NCI-H1048 (cell line): ENCODE results near the gene TMEM126B.
"Not testable (repeated sequence)": the region's sequence is repeated elsewhere in the genome, so short reads cannot be mapped to it uniquely, and the experiment has no call there.

Source experiments
- DNase-seq: peaks from one replicate; lab custom pipeline; 2025; lab: John Stamatoyannopoulos, UW

TMEM126B gene

GRCh38 chr11:85647604-85648299, 19.4 kb downstream of the TMEM126B start, which contains the start of gene TMEM126A:
TMEM126A (plus strand) TSS chr11:85647967; CDS start chr11:85650256, 2,289 bp downstream.
- peak; percentile 76 for DNase-seq

GRCh38 chr11:85651118-85651517, 22.7 kb downstream of the TMEM126B start:
- DNase-seq: no peak

GRCh38 chr11:85652786-85653447, 24.5 kb downstream of the TMEM126B start:
- DNase-seq: no peak

GRCh38 chr11:85654343-85654742, 25.9 kb downstream of the TMEM126B start:
- DNase-seq: not testable (repeated sequence)

- DNase-seq: no peak
These were observed 28.4 kb downstream of the TMEM126B start for GRCh38 chr11:85656777-85657176.

GRCh38 chr11:85658180-85658579, 29.8 kb downstream of the TMEM126B start:
- DNase-seq: no peak

- DNase-seq: no peak
These were observed 33.7 kb downstream of the TMEM126B start for GRCh38 chr11:85661972-85662664.

- no peak for DNase-seq
These were observed 34.8 kb downstream of the TMEM126B start for GRCh38 chr11:85663080-85663752.

GRCh38 chr11:85663753-85664614, 35.6 kb downstream of the TMEM126B start:
- no peak for DNase-seq

GRCh38 chr11:85664615-85665481, 36.5 kb downstream of the TMEM126B start, which contains the start of gene CREBZF:
CREBZF (minus strand) TSS chr11:85665129; CDS start chr11:85664875, 254 bp downstream.
- DNase-seq: peak; percentile 81

- no peak for DNase-seq
These were observed 37.3 kb downstream of the TMEM126B start for GRCh38 chr11:85665733-85666132.

- no peak for DNase-seq
These were observed 38.3 kb downstream of the TMEM126B start for GRCh38 chr11:85666687-85667086.

- no peak for DNase-seq
These were observed 39.8 kb downstream of the TMEM126B start for GRCh38 chr11:85668157-85668556.

GRCh38 chr11:85670949-85671663, 42.7 kb downstream of the TMEM126B start:
- DNase-seq: not testable (repeated sequence)

GRCh38 chr11:85672105-85672902, 43.9 kb downstream of the TMEM126B start:
- no peak for DNase-seq

- no peak for DNase-seq
These were observed 45.0 kb downstream of the TMEM126B start for GRCh38 chr11:85673393-85673792.

GRCh38 chr11:85679576-85679975, 51.2 kb downstream of the TMEM126B start:
- DNase-seq: no peak

GRCh38 chr11:85680897-85681296, 52.5 kb downstream of the TMEM126B start:
- DNase-seq: no peak
